Dermis microvascular lymphatic vessel endothelial cell (primary cell): Measurements from ENCODE around the gene PLXDC2. TPM values are rescaled to one million over a fixed set of nuclear protein-coding genes. Genes with fewer than 3 reads are reported as not detected.
"Not testable (repeated sequence)": the region's sequence is repeated elsewhere in the genome, so short reads cannot be mapped to it uniquely, and the experiment has no call there.

ENCODE experiments used
- DNase-seq, 2 donors: peaks; one replicate each; pipeline versions ENCODE4 v3.0.0 to v3.0.0-alpha.2; 2010; ENCODE audit warnings: low read depth in 2 of 2
- total RNA-seq: library from RNA; depleted of rRNA; stranded (reverse); fragments of >200 nt; gene quantifications from 2 replicates; pipeline ENCODE4 v1.2.1, GENCODE V29; 2014

The PLXDC2 gene
- total RNA-seq, 1 donor from 2014 or later, result 1.9 TPM

DNA sequence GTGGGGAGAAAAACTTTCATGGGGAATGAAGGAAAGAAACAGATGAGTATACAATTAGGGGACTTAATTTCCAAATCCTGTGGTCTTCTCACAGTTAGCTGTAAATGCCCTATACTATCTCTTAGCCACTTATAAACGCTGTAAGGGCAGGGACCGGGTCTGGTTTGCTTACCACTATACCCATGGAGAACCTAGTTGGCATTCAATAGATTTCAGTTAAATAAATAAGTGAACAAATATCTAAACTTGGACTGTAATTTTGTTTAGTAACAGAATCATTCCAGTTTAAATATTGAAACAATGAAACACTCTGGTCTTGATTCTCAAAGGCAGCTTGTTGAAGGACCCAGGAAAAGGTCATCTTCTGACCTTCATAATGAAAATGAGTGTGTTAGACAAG, 158.3 kb downstream of the PLXDC2 start:
- no peak for DNase-seq

DNA sequence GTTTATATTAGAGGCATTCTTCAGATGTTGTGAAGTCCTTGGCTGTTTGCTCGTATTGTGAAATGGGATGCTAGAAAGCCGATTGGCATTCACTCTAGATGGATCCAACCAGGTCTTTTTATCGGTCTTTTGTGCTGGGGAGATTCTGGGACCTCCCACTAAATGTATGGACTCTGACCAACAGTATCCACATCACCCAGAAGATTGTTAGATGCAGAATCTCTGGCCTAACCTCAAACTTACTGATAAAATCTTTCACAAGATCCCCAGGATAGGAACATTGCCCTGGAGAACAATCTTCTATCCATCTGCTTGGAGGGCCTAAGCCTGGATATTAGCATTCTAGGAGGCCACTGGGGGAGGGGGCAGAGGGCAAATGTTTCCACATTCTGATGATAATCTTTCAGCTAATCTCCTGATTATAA, 160.9 kb downstream of the PLXDC2 start:
- DNase-seq, result no peak

GRCh38 chr10:19979628-19980027, 163.4 kb downstream of the PLXDC2 start:
- DNase-seq, result no peak

- no peak for DNase-seq
Measured at GRCh38 chr10:19983880-19984565, 167.8 kb downstream of the PLXDC2 start.

DNA sequence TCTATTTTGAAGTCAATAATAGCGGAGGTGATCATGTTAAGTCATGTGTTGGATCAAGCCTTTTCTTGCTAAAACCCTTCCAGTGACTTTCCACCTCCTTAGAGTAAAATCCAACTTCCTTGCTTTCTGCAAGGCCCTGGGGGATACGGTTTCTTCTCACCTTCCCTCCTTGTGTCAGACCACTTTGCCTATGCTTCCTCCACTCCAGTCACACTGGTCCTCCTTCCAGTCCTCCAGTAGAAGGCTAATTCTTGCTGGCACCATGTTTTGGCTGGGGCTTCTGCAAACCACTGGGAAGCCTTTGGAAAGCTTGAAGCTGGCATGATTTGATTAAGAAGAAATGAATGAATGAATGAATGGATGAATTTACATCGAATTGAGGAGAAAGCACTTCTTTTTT, 169.5 kb downstream of the PLXDC2 start:
- DNase-seq, result no peak

DNA sequence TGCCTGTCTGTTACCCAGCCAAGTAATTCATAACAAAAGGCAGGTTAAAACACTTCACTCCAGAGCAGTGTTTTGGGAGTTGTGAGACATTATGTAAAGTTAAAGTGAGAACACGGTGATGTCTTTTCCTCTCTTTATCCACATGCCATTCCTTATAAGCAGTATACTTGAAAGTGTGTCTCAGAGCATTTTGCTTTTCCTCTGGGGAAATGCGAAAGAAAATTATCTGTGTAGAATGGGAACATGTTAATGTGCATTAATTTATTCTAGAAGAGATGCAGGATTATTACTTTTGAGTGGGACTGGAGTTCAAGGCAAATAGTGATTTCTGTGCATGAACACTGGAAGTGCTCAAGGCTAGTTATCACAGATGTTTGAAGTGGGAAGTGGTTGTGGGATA, 170.4 kb downstream of the PLXDC2 start:
- no peak for DNase-seq

DNA sequence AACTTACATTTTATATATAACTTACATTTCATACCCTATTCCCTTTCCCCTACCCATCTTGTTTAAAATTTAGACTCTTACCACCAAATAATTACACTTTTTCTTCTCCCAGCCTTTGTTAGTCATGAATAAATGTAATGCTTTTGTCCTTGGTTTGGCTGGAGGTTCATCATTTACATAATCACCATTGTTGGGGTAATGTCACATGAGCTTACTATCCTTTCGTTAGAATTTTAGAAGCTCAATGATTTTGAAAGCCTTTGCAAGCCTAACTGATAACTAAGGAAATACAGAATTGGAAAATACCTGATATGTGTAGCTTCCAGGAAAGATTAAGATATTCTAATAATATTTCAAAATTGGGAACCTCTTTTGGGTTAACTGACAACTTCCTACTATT, 171.7 kb downstream of the PLXDC2 start:
- DNase-seq, result no peak

DNA sequence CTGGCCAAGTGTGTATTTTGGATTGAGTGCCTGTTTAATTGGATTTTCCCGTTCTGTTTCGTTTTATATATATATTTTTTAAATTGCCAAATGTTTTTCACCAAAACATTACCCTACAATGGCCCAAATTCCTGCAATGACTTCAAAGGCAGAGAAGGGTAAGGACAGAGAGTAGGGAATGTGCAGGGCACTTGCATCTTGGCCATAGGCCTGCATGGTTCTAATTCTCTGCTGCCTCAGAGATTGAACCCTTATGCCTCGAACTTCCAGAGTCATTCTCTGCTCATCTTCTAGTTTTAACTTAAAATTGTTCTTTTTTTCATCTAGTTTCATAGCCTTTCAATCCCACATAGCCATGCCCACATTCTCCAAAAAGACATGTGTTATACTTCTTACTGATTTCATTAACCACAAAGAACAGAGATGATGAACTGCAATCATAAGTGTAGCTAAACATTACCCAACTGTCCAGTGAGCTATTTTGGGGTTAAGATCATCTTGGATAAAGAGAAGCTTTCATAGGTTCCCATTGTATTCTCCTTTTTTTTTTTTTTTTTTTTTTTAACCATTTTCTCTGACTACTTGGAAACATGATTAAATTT, 177.6 kb downstream of the PLXDC2 start:
- DNase-seq, result no peak

DNA sequence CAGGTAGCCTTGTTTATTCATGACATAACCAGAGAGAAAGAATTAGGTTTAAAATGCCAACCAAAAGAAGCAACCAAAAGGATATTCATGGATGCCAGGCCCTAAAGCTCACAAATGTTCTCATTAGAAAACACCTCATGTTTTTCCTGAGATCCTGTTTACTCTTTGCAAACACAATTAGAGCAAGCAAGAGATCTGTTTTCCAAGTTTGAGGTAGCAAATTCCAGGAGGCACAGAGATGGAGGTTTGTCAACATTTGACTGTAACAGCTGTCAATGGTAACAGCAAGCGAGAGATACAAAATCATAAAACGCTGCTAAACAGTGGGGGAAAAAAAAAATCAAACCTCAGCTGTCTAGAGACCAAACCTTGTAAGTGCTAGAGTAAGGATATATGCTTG, 182.2 kb downstream of the PLXDC2 start:
- no peak for DNase-seq

GRCh38 chr10:19999431-19999830, 183.2 kb downstream of the PLXDC2 start:
- DNase-seq, result no peak

DNA sequence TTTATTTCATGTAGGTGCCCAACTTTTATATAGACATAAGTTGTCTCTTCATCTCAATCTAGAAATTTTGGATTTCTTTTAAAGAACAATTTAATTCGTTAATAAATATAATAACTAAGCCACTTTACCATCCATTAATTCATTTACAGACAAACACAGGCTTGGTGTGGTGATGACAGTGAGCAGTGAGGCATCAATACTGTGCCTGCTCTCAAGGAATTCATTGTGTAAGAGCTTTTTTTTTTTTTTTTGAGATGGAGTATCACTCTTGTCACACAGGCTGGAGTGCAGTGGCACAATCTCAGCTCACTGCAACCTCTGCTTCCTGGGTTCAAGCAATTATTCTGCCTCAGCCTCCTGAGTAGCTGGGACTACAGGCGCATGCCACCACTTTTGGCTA, 185.8 kb downstream of the PLXDC2 start:
- not testable (repeated sequence) for DNase-seq

GRCh38 chr10:20002657-20003056, 186.4 kb downstream of the PLXDC2 start:
- no peak for DNase-seq

DNA sequence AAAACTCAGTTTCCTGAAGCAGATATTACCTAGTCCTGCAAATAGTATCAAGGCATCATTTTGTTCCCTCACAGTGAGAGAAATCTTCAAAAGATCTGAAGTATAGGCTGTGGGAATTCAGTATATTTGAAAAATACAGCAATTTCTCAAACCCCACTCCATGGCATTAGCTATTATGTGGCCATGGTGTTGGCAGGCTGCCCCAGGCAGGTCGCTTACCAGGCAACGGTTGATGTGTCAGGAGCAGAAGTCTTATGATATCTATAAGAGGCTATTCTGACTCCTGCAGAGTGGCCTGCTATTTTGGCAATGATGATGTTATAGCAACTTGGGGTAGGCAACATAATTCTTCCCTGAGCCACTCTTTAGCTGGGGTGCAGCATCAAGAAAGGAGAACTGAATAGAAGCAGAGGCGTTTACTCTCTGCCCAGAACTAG, 187.9 kb downstream of the PLXDC2 start:
- no peak for DNase-seq

DNA sequence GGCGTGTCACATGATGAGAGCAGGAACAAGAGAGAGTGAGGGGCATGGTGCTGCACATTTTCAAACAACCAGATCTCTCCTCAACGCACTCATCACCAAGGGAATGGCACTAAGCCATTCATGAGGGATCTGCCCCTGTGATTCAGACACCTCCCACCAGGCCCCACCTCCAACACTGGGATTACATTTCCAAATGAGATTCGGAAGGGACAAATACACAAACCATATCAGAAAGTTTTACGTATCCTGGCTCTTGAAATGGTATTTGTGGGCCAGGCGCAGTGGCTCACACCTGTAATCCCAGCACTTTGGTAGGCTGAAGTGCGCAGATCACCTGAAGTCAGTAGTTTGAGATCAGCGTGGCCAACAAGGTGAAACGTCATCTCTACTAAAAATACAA, 189.4 kb downstream of the PLXDC2 start:
- DNase-seq, result no peak

DNA sequence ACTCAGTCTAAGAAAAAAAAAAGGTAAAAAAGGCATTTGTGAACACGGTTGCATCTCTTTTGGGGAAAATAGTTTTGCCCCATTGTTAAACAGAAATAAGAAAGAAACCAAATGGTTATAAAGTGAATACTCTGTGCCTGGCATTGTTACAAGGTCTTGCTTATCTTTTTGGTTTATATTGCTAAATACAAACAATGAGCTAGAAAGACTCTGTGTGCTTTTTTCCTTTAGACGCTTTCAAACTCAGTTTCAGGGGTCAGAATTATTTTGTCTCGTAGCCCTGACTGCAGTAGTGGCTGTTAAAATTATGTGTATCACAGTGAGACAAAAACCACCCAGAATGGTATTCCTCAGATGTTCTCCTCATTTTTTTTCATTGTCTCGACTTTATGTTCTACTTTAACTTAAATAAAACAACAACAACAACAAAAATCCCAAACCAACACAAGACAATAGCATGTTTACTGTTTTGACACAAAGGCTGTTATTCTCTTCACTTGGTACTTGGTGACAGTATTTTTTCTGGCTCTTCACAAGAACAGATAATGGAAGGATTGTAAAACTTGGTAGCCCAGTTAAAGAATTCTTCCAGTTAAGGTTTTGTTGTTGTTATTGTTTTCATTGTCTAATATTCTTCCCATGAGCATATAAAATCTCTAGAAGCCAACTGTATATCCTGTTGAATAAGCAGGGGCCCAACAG, 190.1 kb downstream of the PLXDC2 start:
- DNase-seq, result no peak

- DNase-seq, result no peak
Measured at GRCh38 chr10:20007426-20007825, 191.2 kb downstream of the PLXDC2 start.

DNA sequence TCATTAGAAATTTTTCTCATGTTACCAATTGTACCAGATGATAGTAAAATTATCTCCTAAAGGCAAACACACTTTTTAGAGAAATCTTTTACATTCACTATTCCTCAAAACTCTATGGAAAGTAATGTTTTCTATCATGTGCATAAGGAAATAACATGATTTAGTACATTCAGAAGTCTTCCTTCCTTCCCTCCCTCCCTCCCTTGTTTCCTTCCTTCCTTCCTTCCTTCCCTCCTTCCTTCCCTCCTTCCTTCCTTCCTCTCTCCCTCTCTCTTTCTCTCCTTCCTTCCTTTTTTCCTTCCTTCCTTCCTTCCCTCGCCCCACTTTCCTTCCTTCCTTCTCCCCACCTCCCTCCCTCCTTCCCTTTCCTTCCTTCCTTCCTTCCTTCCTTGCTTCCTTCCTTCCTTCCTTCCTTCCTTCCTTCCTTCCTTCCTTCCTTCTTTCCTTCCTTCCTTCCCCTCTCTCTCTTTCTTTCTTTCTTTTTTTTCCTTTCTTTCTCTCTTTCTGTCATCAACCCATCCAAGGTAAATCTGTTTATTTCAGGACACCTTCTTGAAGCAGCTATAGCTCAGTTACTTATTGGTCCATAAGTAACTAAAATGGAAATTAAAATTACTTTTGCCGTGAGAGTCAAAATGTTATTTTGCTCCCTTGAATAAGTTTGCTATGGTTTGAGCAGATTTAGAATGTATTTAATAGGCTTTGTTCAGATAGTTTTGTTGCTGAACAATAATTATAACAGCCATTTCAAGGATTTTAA, 197.9 kb downstream of the PLXDC2 start:
- no peak for DNase-seq

- DNase-seq, result no peak
Measured at GRCh38 chr10:20017961-20018360, 201.7 kb downstream of the PLXDC2 start.

DNA sequence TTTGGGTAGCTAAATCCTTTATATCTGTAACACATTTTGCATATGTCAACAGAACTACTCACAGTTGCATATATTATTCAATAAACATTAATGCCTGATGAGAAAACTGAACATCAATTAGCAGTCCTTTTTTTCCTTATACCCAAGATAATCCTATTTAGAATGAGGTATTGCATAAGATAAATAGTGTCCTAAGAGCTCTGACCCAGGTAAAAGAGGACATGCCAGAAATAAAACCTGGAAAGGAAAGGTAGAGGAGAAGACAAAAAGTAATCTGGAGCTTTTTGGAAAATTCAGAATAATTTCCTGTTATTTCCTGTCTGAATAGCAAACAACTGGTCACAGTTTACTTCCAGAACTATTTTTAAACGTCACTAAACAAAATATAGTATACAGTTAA, 204.4 kb downstream of the PLXDC2 start:
- DNase-seq, result no peak

- DNase-seq, result no peak
Measured at GRCh38 chr10:20029523-20029922, 213.3 kb downstream of the PLXDC2 start.

DNA sequence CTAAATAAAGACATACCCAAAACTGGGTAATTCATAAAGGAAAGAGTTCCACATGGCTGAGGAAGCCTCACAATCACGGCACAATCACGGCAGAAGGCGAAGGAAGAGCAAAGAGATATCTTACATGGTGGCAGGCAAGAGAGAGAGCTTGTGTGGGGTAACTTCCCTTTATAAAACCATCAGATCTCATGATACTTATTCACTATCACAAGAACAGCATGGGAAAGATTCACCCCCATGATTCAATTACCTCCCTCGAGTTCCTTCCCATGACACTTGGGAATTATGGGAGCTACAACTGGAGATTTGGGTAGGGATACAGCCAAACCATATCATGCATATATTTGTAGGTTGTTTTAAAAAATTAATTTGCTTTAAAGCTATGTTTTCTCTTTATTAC, 217.2 kb downstream of the PLXDC2 start:
- no peak for DNase-seq

DNA sequence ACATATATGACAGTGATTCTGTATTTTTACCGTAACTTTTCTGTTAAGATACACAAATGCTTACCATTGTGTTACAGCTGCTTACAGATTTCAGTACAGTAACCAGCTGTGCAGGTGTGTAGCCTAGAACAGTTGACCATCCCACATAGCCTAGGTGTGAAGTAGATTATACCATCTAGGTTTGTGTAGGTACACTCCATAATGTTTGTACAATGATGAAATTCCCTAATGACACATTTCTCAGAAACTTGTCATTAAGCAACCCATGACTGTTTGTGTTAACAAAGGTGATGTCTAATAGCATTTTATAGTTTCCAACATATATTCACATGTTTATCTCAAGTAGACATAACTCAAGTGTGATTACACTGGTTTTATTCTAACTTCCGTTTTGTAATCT, 218.5 kb downstream of the PLXDC2 start:
- DNase-seq, result no peak
